H9 (cell line): ENCODE data around the gene NPRL2. TPM values are rescaled to one million over a fixed set of nuclear protein-coding genes. Genes with fewer than 3 reads are reported as not detected.

Experiments
- DNase-seq: peaks from one replicate; pipeline ENCODE4 v3.0.0-alpha.2; 2017
- H2AFZ ChIP-seq: one replicate; pipeline ENCODE4 v1.6.1; 2013; ENCODE audit warnings: mild to moderate bottlenecking, low read length, control low read depth, moderate library complexity
- H2AK5ac ChIP-seq: 2 replicates; pipeline ENCODE4 v1.6.1; 2013; ENCODE audit warnings: low read length, control low read depth, mixed read lengths; ENCODE audit not compliant: insufficient read length
- H2BK120ac ChIP-seq: one replicate; pipeline ENCODE4 v1.6.1; 2013; ENCODE audit warnings: low read depth, mild to moderate bottlenecking, low read length, control low read depth, inconsistent platforms; ENCODE audit not compliant: poor library complexity, severe bottlenecking
- H2BK12ac ChIP-seq: 2 replicates; pipeline ENCODE4 v1.6.1; 2013; ENCODE audit warnings: low read length, control low read depth, mixed read lengths, low read depth; ENCODE audit not compliant: insufficient read length
- H2BK15ac ChIP-seq: 2 replicates; pipeline ENCODE4 v1.6.1; 2013; ENCODE audit warnings: low read depth, low read length, control low read depth
- H2BK20ac ChIP-seq: one replicate; pipeline ENCODE4 v1.6.1; 2013; ENCODE audit warnings: low read depth, mild to moderate bottlenecking, low read length, control low read depth, inconsistent platforms; ENCODE audit not compliant: poor library complexity, severe bottlenecking
- H2BK5ac ChIP-seq: 2 replicates; pipeline ENCODE4 v1.6.1; 2013; ENCODE audit warnings: low read length, control low read depth, mixed read lengths; ENCODE audit not compliant: insufficient read length
- H3K14ac ChIP-seq: 2 replicates; pipeline ENCODE4 v1.6.1; 2013; ENCODE audit warnings: low read length, control low read depth; ENCODE audit not compliant: insufficient read depth
- H3K18ac ChIP-seq: 2 replicates; pipeline ENCODE4 v1.6.1; 2013; ENCODE audit warnings: low read depth, mild to moderate bottlenecking, mixed read lengths, low read length, control low read depth; ENCODE audit not compliant: insufficient read length
- H3K23ac ChIP-seq: 2 replicates; pipeline ENCODE4 v1.6.1; 2013; ENCODE audit warnings: low read length, control low read depth, mixed read lengths, low read depth; ENCODE audit not compliant: insufficient read length
- H3K23me2 ChIP-seq: 2 replicates; pipeline ENCODE4 v1.6.1; 2013; ENCODE audit warnings: low read depth, mild to moderate bottlenecking, mixed read lengths, low read length, control low read depth; ENCODE audit not compliant: insufficient read length, poor library complexity, severe bottlenecking
- H3K27ac ChIP-seq: 2 replicates; pipeline ENCODE4 v1.5.1; 2013; ENCODE audit warnings: low read length, control low read depth, mixed read lengths, low read depth; ENCODE audit not compliant: insufficient read length
- H3K27me3 ChIP-seq: 2 replicates; pipeline ENCODE4 v1.6.1; 2013; ENCODE audit warnings: low read length, control low read depth, inconsistent platforms; ENCODE audit not compliant: insufficient read depth
- H3K4ac ChIP-seq: 2 replicates; pipeline ENCODE4 v1.6.1; 2013; ENCODE audit warnings: low read depth, mild to moderate bottlenecking, control low read depth, inconsistent platforms, low read length, moderate library complexity
- H3K4me1 ChIP-seq: 2 replicates; pipeline ENCODE4 v1.6.1; 2013; ENCODE audit warnings: low read length, control low read depth, inconsistent platforms; ENCODE audit not compliant: insufficient read depth
- H3K4me2 ChIP-seq: 2 replicates; pipeline ENCODE4 v1.6.1; 2013; ENCODE audit warnings: low read length, control low read depth, mixed read lengths; ENCODE audit not compliant: insufficient read length, insufficient read depth
- H3K56ac ChIP-seq: 2 replicates; pipeline ENCODE4 v1.6.1; 2013; ENCODE audit warnings: low read depth, mild to moderate bottlenecking, mixed read lengths, low read length, control low read depth; ENCODE audit not compliant: insufficient read length
- H3K79me1 ChIP-seq: 2 replicates; pipeline ENCODE4 v1.6.1; 2013; ENCODE audit warnings: low read depth, mild to moderate bottlenecking, moderate library complexity, low read length, control low read depth, inconsistent platforms; ENCODE audit not compliant: insufficient read depth, poor library complexity, severe bottlenecking
- H3K79me2 ChIP-seq: 2 replicates; pipeline ENCODE4 v1.6.1; 2013; ENCODE audit warnings: low read length, control low read depth, inconsistent platforms; ENCODE audit not compliant: insufficient read depth
- H3K9ac ChIP-seq: 2 replicates; pipeline ENCODE4 v1.6.1; 2013; ENCODE audit warnings: low read length, control low read depth, mixed read lengths; ENCODE audit not compliant: insufficient read length; ENCODE audit errors: extremely low read depth
- H3K9me3 ChIP-seq: one replicate; pipeline ENCODE4 v1.6.1; 2013; ENCODE audit warnings: low read depth, low read length, inconsistent platforms; ENCODE audit not compliant: control insufficient read depth
- H3T11ph ChIP-seq: one replicate; pipeline ENCODE4 v1.6.1; 2013; ENCODE audit warnings: mild to moderate bottlenecking, low read length, control low read depth, inconsistent platforms
- H4K20me1 ChIP-seq: one replicate; pipeline ENCODE4 v1.6.1; 2013; ENCODE audit not compliant: control insufficient read depth, insufficient read length, insufficient read depth
- H4K5ac ChIP-seq: 2 replicates; pipeline ENCODE4 v1.6.1; 2013; ENCODE audit warnings: low read depth, mild to moderate bottlenecking, mixed read lengths, low read length, control low read depth; ENCODE audit not compliant: insufficient read length
- H4K8ac ChIP-seq: replicated peaks from 2 replicates; pipeline ENCODE4 v1.6.1; 2013; ENCODE audit warnings: low read length, control low read depth, mixed read lengths, low read depth; ENCODE audit not compliant: insufficient read length
- H4K91ac ChIP-seq: 2 replicates; pipeline ENCODE4 v1.6.1; 2013; ENCODE audit warnings: low read depth, mild to moderate bottlenecking, moderate library complexity, mixed read lengths, low read length, control low read depth; ENCODE audit not compliant: insufficient read length
- H3K27ac Mint-ChIP-seq, 3 experiments: 2 replicates in 2 of 3; 3 replicates in 1 of 3; pipeline ENCODE4 v1.8.0; 2020 to 2021; ENCODE audit warnings: mixed read lengths in 3 of 3, mild to moderate bottlenecking in 1 of 3, moderate library complexity in 1 of 3
- H3K27me3 Mint-ChIP-seq: 2 replicates; pipeline ENCODE4 v1.8.0; 2021; ENCODE audit warnings: low read depth, mild to moderate bottlenecking, moderate library complexity, mixed read lengths
- H3K36me3 Mint-ChIP-seq, 3 experiments: 2 replicates in 2 of 3; 3 replicates in 1 of 3; pipeline ENCODE4 v1.8.0; 2020 to 2021; ENCODE audit warnings: low read depth in 3 of 3, mixed read lengths in 3 of 3; ENCODE audit not compliant: insufficient read depth in 1 of 3
- H3K4me1 Mint-ChIP-seq, 2 experiments: 2 replicates each; pipeline ENCODE4 v1.8.0; 2020; ENCODE audit warnings: mixed read lengths in 2 of 2
- H3K4me3 Mint-ChIP-seq, 2 experiments: 2 replicates in 1 of 2; 3 replicates in 1 of 2; pipeline ENCODE4 v1.8.0; 2020 to 2021; ENCODE audit warnings: mild to moderate bottlenecking in 2 of 2, mixed read lengths in 2 of 2, moderate library complexity in 1 of 2
- H3K9me3 Mint-ChIP-seq, 2 experiments: 2 replicates in 1 of 2; 3 replicates in 1 of 2; pipeline ENCODE4 v1.8.0; 2020; ENCODE audit warnings: mild to moderate bottlenecking in 2 of 2, mixed read lengths in 2 of 2, moderate library complexity in 1 of 2
- CTCF ChIP-seq: fragments of 200-600 bp; sonication (generic); conservative IDR thresholded peaks from 3 replicates; pipeline ENCODE4 v1.8.0; 2021; ENCODE audit warnings: antibody characterized with exemption, mild to moderate bottlenecking
- WGBS: extraction: QIAGEN DNeasy Blood & Tissue Kit; methylation state at CpG from one replicate; pipeline ENCODE4 v1.1.7; 2013; ENCODE audit warnings: missing lambda C conversion rate, low lambda C conversion rate, mixed read lengths; ENCODE audit not compliant: insufficient read length; ENCODE audit errors: extremely low coverage; 5-methylcytosine and 5-hydroxymethylcytosine counted together
- total RNA-seq: library from RNA; stranded (reverse); gene quantifications from 2 replicates; pipeline ENCODE4 v1.2.1, GENCODE V29; 2021

The NPRL2 gene
- total RNA-seq, 1 experiment from 2014 or later: 23.4 TPM

- H3K4me2 ChIP-seq: peak overlapping the region; percentile 83
- H2BK5ac ChIP-seq: no peak overlapping the region
- peaks cover 6% of the 10 kb centered on the region; the same call in 1 of the 2 replicates for H3K4me1 ChIP-seq
- TF ChIP-seq CTCF: no peak
- Mint-ChIP-seq H3K9me3 (no peaks in the 10 kb centered on the region), H3K27me3 (no peaks in the 10 kb centered on the region), H3K36me3 (peaks cover 42 to 59% (median 46%) of the 10 kb centered on the region in 3 experiments), H3K4me1 (peaks cover 27 to 42% of the 10 kb centered on the region in 2 experiments), H3K4me3 (peak overlapping the region; percentile 85 to 97), H3K27ac (peak overlapping the region in 2 of 3 experiments; percentile 92 to 93; a peak in 3 of 7 replicates)
- H3K4ac ChIP-seq: no peak overlapping the region
- no peaks in the 10 kb centered on the region for H3K9me3 ChIP-seq
- DNase-seq: no peak
- no peak overlapping the region for H2BK20ac ChIP-seq
- H3K23me2 ChIP-seq: peaks cover 15% of the 10 kb centered on the region
- no peak overlapping the region for H3T11ph ChIP-seq
- no peak overlapping the region for H3K27ac ChIP-seq
- H2AK5ac ChIP-seq: no peak overlapping the region
- H3K79me1 ChIP-seq: no peaks in the 10 kb centered on the region
- H2BK15ac ChIP-seq: no peak overlapping the region
- no CpG with 5 or more reads among the region's 29 CpGs for WGBS
- no peak overlapping the region for H2BK120ac ChIP-seq
- H3K79me2 ChIP-seq: peaks cover 5% of the 10 kb centered on the region; the same call in 1 of the 2 replicates
- H3K14ac ChIP-seq: no peak overlapping the region
- no peaks in the 10 kb centered on the region for H3K27me3 ChIP-seq
- no peak overlapping the region for H3K23ac ChIP-seq
- H4K8ac ChIP-seq: no peak overlapping the region
- no peak overlapping the region for H3K56ac ChIP-seq
- H2AFZ ChIP-seq: no peak overlapping the region
- H4K20me1 ChIP-seq: no peaks in the 10 kb centered on the region
- peak overlapping the region; percentile 72 for H3K9ac ChIP-seq
- no peak overlapping the region for H2BK12ac ChIP-seq
- no peak overlapping the region for H4K5ac ChIP-seq
- no peak overlapping the region for H4K91ac ChIP-seq
- H3K18ac ChIP-seq: no peak overlapping the region
Observed at GRCh38 chr3:50319894-50320625, 30.5 kb downstream of the NPRL2 start.
